Measurements from ENCODE around the gene APOC3.
"Not testable (repeated sequence)": the region's sequence is repeated elsewhere in the genome, so short reads cannot be mapped to it uniquely, and the experiment has no call there.

The APOC3 gene

GRCh38 chr11:116829525-116830183 lies at the start of gene APOC3:
Gene APOC3, plus strand, starts transcription at chr11:116829907. Its CDS starts 676 bp downstream, at chr11:116830583.
- DNase-seq (ENCODE audit: low spot score), result no peak

- DNase-seq (ENCODE audit: low spot score), result peak; percentile 39
Measured at GRCh38 chr11:116782728-116783127, 47.0 kb upstream of the APOC3 start.

- DNase-seq (ENCODE audit: low spot score), result no peak
Measured at GRCh38 chr11:116786326-116786725, 43.4 kb upstream of the APOC3 start.

- no peak for DNase-seq (ENCODE audit: low spot score)
Measured at GRCh38 chr11:116786966-116787365, 42.7 kb upstream of the APOC3 start.

GRCh38 chr11:116787436-116787785 lies 42.3 kb upstream of the APOC3 start:
- DNase-seq (ENCODE audit: low spot score), result peak; percentile 51

GRCh38 chr11:116787786-116788486 lies 41.8 kb upstream of the APOC3 start, which contains the start of gene ZPR1:
Gene ZPR1, minus strand, starts transcription at chr11:116788023. Its CDS starts 33 bp downstream, at chr11:116787990.
- peak; percentile 79 for DNase-seq (ENCODE audit: low spot score)

GRCh38 chr11:116788534-116788933 lies 41.2 kb upstream of the APOC3 start:
- DNase-seq (ENCODE audit: low spot score), result no peak

- no peak for DNase-seq (ENCODE audit: low spot score)
Measured at GRCh38 chr11:116788975-116789374, 40.7 kb upstream of the APOC3 start.

- no peak for DNase-seq (ENCODE audit: low spot score)
Measured at GRCh38 chr11:116790167-116791001, 39.3 kb upstream of the APOC3 start.

GRCh38 chr11:116791002-116791812 lies 38.5 kb upstream of the APOC3 start:
- DNase-seq (ENCODE audit: low spot score), result no peak

- DNase-seq (ENCODE audit: low spot score), result no peak
Measured at GRCh38 chr11:116791813-116792143, 37.9 kb upstream of the APOC3 start, which contains the start of gene APOA5. Gene APOA5, minus strand, starts transcription at chr11:116791879. Its CDS starts 19 bp downstream, at chr11:116791860.

- no peak for DNase-seq (ENCODE audit: low spot score)
Measured at GRCh38 chr11:116792144-116792868, 37.4 kb upstream of the APOC3 start.

- peak; percentile 81 for DNase-seq (ENCODE audit: low spot score)
Measured at GRCh38 chr11:116792869-116793771, 36.6 kb upstream of the APOC3 start.

GRCh38 chr11:116793772-116794097 lies 36.0 kb upstream of the APOC3 start:
- no peak for DNase-seq (ENCODE audit: low spot score)

GRCh38 chr11:116794851-116795250 lies 34.9 kb upstream of the APOC3 start:
- no peak for DNase-seq (ENCODE audit: low spot score)

- DNase-seq (ENCODE audit: low spot score), result no peak
Measured at GRCh38 chr11:116796548-116796947, 33.2 kb upstream of the APOC3 start.

GRCh38 chr11:116797816-116798215 lies 31.9 kb upstream of the APOC3 start:
- no peak for DNase-seq (ENCODE audit: low spot score)

- no peak for DNase-seq (ENCODE audit: low spot score)
Measured at GRCh38 chr11:116798368-116798767, 31.3 kb upstream of the APOC3 start.

GRCh38 chr11:116800610-116801009 lies 29.1 kb upstream of the APOC3 start:
- DNase-seq (ENCODE audit: low spot score), result no peak

GRCh38 chr11:116801662-116802061 lies 28.0 kb upstream of the APOC3 start:
- DNase-seq (ENCODE audit: low spot score), result not testable (repeated sequence)

Measured in RKO (cell line).